Immature natural killer cell (primary cell): ENCODE measurements around the gene PTPRG. TPM values are rescaled to one million over a fixed set of nuclear protein-coding genes. Genes with fewer than 3 reads are reported as not detected.

ENCODE experiments used
- DNase-seq, 3 donors: peaks; one replicate each; pipeline ENCODE4 v3.0.0; 2022; ENCODE audit warnings: mixed read lengths in 1 of 3
- H3K27ac Mint-ChIP-seq, 6 donors: one replicate each; pipeline ENCODE4 v1.8.0; 2020; ENCODE audit warnings: mixed read lengths in 6 of 6, mild to moderate bottlenecking in 5 of 6, inconsistent platforms in 4 of 6, moderate library complexity in 3 of 6
- H3K27me3 Mint-ChIP-seq, 3 donors: one replicate each; pipeline ENCODE4 v1.8.0; 2020 to 2021; ENCODE audit warnings: low read depth in 3 of 3, mild to moderate bottlenecking in 3 of 3, mixed read lengths in 3 of 3, moderate library complexity in 3 of 3, inconsistent platforms in 1 of 3
- H3K36me3 Mint-ChIP-seq, 3 donors: one replicate each; pipeline ENCODE4 v1.8.0; 2020; ENCODE audit warnings: mixed read lengths in 3 of 3, inconsistent platforms in 2 of 3, mild to moderate bottlenecking in 2 of 3
- H3K4me1 Mint-ChIP-seq, 2 donors: one replicate each; pipeline ENCODE4 v1.8.0; 2020; ENCODE audit warnings: inconsistent platforms in 2 of 2, mild to moderate bottlenecking in 2 of 2, mixed read lengths in 2 of 2, moderate library complexity in 1 of 2
- H3K4me3 Mint-ChIP-seq, 5 donors: one replicate each; pipeline ENCODE4 v1.8.0; 2020; ENCODE audit warnings: mild to moderate bottlenecking in 5 of 5, mixed read lengths in 5 of 5, inconsistent platforms in 3 of 5, moderate library complexity in 3 of 5
- H3K9me3 Mint-ChIP-seq, 6 donors: one replicate each; pipeline ENCODE4 v1.8.0; 2020; ENCODE audit warnings: mild to moderate bottlenecking in 6 of 6, mixed read lengths in 6 of 6, inconsistent platforms in 4 of 6, moderate library complexity in 3 of 6
- polyA plus RNA-seq, 3 donors: library from polyadenylated mRNA; unstranded; fragments of 300-500 nt; fragmentation: Illumina TruSeq; gene quantifications; one replicate each; pipeline ENCODE4 v1.2.3, GENCODE V29; 2021

Gene PTPRG
- polyA plus RNA-seq, 3 donors from 2014 or later, result 0.13 TPM; not detected in 2

GRCh38 chr3:61667814-61668213 lies 106.4 kb downstream of the PTPRG start:
- no peak for DNase-seq
- H3K36me3 Mint-ChIP-seq, result no peaks in the 10 kb centered on the region
- no peak overlapping the region for H3K27ac Mint-ChIP-seq
- peaks cover 0 to 1% (median 0%) of the 10 kb centered on the region in 3 donors for H3K27me3 Mint-ChIP-seq
- H3K4me3 Mint-ChIP-seq, result no peak overlapping the region
- peaks cover 0 to 1% of the 10 kb centered on the region in 2 donors for H3K4me1 Mint-ChIP-seq
- peaks cover 0 to 4% (median 2%) of the 10 kb centered on the region in 6 donors for H3K9me3 Mint-ChIP-seq

GRCh38 chr3:61668317-61668864 lies 107.0 kb downstream of the PTPRG start:
- no peak overlapping the region for H3K27ac Mint-ChIP-seq
- H3K9me3 Mint-ChIP-seq, result peaks cover 0 to 4% (median 2%) of the 10 kb centered on the region in 6 donors
- H3K4me3 Mint-ChIP-seq, result no peak overlapping the region
- peaks cover 0 to 1% of the 10 kb centered on the region in 2 donors for H3K4me1 Mint-ChIP-seq
- no peak for DNase-seq
- H3K27me3 Mint-ChIP-seq, result peaks cover 0 to 1% (median 0%) of the 10 kb centered on the region in 3 donors
- H3K36me3 Mint-ChIP-seq, result no peaks in the 10 kb centered on the region

- H3K4me3 Mint-ChIP-seq, result no peak overlapping the region
- no peaks in the 10 kb centered on the region for H3K36me3 Mint-ChIP-seq
- H3K4me1 Mint-ChIP-seq, result peaks cover 0 to 1% of the 10 kb centered on the region in 2 donors
These were observed 107.8 kb downstream of the PTPRG start for GRCh38 chr3:61669203-61669602.

GRCh38 chr3:61669668-61670299 lies 108.4 kb downstream of the PTPRG start:
- Mint-ChIP-seq H3K36me3 (no peaks in the 10 kb centered on the region), H3K4me1 (peaks cover 0 to 1% of the 10 kb centered on the region in 2 donors), H3K27me3 (peaks cover 0 to 1% (median 0%) of the 10 kb centered on the region in 3 donors), H3K9me3 (peaks cover 0 to 5% (median 3%) of the 10 kb centered on the region in 6 donors), H3K27ac (no peak overlapping the region), H3K4me3 (no peak overlapping the region)
- no peak for DNase-seq

More at GRCh38 chr3:61669203-61669602, 107.8 kb downstream of the PTPRG start:
- Mint-ChIP-seq H3K27ac (no peak overlapping the region), H3K27me3 (peaks cover 0 to 1% (median 0%) of the 10 kb centered on the region in 3 donors), H3K9me3 (peaks cover 0 to 4% (median 2%) of the 10 kb centered on the region in 6 donors)
- no peak for DNase-seq

GRCh38 chr3:61673651-61674050 lies 112.3 kb downstream of the PTPRG start:
- H3K4me3 Mint-ChIP-seq, result no peak overlapping the region
- H3K36me3 Mint-ChIP-seq, result peaks cover 0 to 4% (median 0%) of the 10 kb centered on the region in 3 donors
- no peak for DNase-seq
- peaks cover 0 to 1% of the 10 kb centered on the region in 2 donors for H3K4me1 Mint-ChIP-seq
- peaks cover 0 to 12% (median 4%) of the 10 kb centered on the region in 6 donors for H3K9me3 Mint-ChIP-seq
- peaks cover 0 to 1% (median 0%) of the 10 kb centered on the region in 3 donors for H3K27me3 Mint-ChIP-seq
- H3K27ac Mint-ChIP-seq, result no peak overlapping the region

- Mint-ChIP-seq H3K9me3 (peaks cover 0 to 15% (median 4%) of the 10 kb centered on the region in 6 donors), H3K36me3 (peaks cover 0 to 4% (median 0%) of the 10 kb centered on the region in 3 donors), H3K4me3 (no peak overlapping the region), H3K4me1 (peaks cover 0 to 1% of the 10 kb centered on the region in 2 donors), H3K27me3 (peaks cover 0 to 1% (median 0%) of the 10 kb centered on the region in 3 donors), H3K27ac (no peak overlapping the region)
- DNase-seq, result no peak
These were observed 113.2 kb downstream of the PTPRG start for GRCh38 chr3:61674596-61674995.

GRCh38 chr3:61679026-61679425 lies 117.7 kb downstream of the PTPRG start:
- peaks cover 0 to 1% (median 0%) of the 10 kb centered on the region in 3 donors for H3K27me3 Mint-ChIP-seq
- peaks cover 0 to 4% (median 0%) of the 10 kb centered on the region in 3 donors for H3K36me3 Mint-ChIP-seq
- DNase-seq, result no peak
- no peaks in the 10 kb centered on the region for H3K4me1 Mint-ChIP-seq
- H3K27ac Mint-ChIP-seq, result no peak overlapping the region
- H3K9me3 Mint-ChIP-seq, result peaks cover 0 to 12% (median 4%) of the 10 kb centered on the region in 6 donors
- no peak overlapping the region for H3K4me3 Mint-ChIP-seq

- Mint-ChIP-seq H3K36me3 (peaks cover 0 to 4% (median 0%) of the 10 kb centered on the region in 3 donors), H3K27ac (no peak overlapping the region), H3K27me3 (peaks cover 0 to 1% (median 1%) of the 10 kb centered on the region in 3 donors), H3K9me3 (peaks cover 0 to 12% (median 3%) of the 10 kb centered on the region in 6 donors), H3K4me3 (no peak overlapping the region), H3K4me1 (no peaks in the 10 kb centered on the region)
- DNase-seq, result no peak
These were observed 119.2 kb downstream of the PTPRG start for GRCh38 chr3:61680617-61681016.

- no peak for DNase-seq
- Mint-ChIP-seq H3K9me3 (peaks cover 0 to 12% (median 2%) of the 10 kb centered on the region in 6 donors), H3K27me3 (peaks cover 1 to 4% (median 2%) of the 10 kb centered on the region in 3 donors), H3K4me3 (no peak overlapping the region), H3K27ac (no peak overlapping the region), H3K4me1 (no peaks in the 10 kb centered on the region), H3K36me3 (peaks cover 0 to 4% (median 0%) of the 10 kb centered on the region in 3 donors)
These were observed 120.3 kb downstream of the PTPRG start for GRCh38 chr3:61681636-61682035.

GRCh38 chr3:61682671-61683548 lies 121.5 kb downstream of the PTPRG start:
- H3K4me3 Mint-ChIP-seq, result no peak overlapping the region
- H3K27ac Mint-ChIP-seq, result no peak overlapping the region
- no peak for DNase-seq
- peaks cover 1 to 4% (median 2%) of the 10 kb centered on the region in 3 donors for H3K27me3 Mint-ChIP-seq
- no peaks in the 10 kb centered on the region for H3K4me1 Mint-ChIP-seq
- H3K9me3 Mint-ChIP-seq, result peaks cover 0 to 11% (median 2%) of the 10 kb centered on the region in 6 donors
- H3K36me3 Mint-ChIP-seq, result peaks cover 0 to 2% (median 0%) of the 10 kb centered on the region in 3 donors

- H3K4me1 Mint-ChIP-seq, result no peaks in the 10 kb centered on the region
- no peak overlapping the region for H3K27ac Mint-ChIP-seq
- peaks cover 0 to 5% (median under 1%) of the 10 kb centered on the region in 6 donors for H3K9me3 Mint-ChIP-seq
- DNase-seq, result no peak
- H3K4me3 Mint-ChIP-seq, result no peak overlapping the region
- no peaks in the 10 kb centered on the region for H3K36me3 Mint-ChIP-seq
- H3K27me3 Mint-ChIP-seq, result peaks cover 1 to 5% (median 2%) of the 10 kb centered on the region in 3 donors
These were observed 122.3 kb downstream of the PTPRG start for GRCh38 chr3:61683549-61684236.

- Mint-ChIP-seq H3K9me3 (peaks cover 0 to 5% (median 0%) of the 10 kb centered on the region in 6 donors), H3K27ac (no peak overlapping the region), H3K27me3 (peaks cover 1 to 5% (median 2%) of the 10 kb centered on the region in 3 donors), H3K4me1 (no peaks in the 10 kb centered on the region), H3K36me3 (no peaks in the 10 kb centered on the region), H3K4me3 (no peak overlapping the region)
- no peak for DNase-seq
These were observed 123.0 kb downstream of the PTPRG start for GRCh38 chr3:61684386-61684785.

GRCh38 chr3:61685755-61686154 lies 124.4 kb downstream of the PTPRG start:
- no peak overlapping the region for H3K4me3 Mint-ChIP-seq
- H3K27ac Mint-ChIP-seq, result no peak overlapping the region
- H3K36me3 Mint-ChIP-seq, result no peaks in the 10 kb centered on the region
- peaks cover 1 to 4% (median 2%) of the 10 kb centered on the region in 3 donors for H3K27me3 Mint-ChIP-seq
- peaks cover 0 to 2% (median 0%) of the 10 kb centered on the region in 6 donors for H3K9me3 Mint-ChIP-seq
- no peaks in the 10 kb centered on the region for H3K4me1 Mint-ChIP-seq
- DNase-seq, result no peak
